NCI-H524 (cell line): ENCODE results near the gene SLC22A5.
"Not testable (repeated sequence)": the region's sequence is repeated elsewhere in the genome, so short reads cannot be mapped to it uniquely, and the experiment has no call there.

Experiments used
- DNase-seq, 2 experiments: peaks; one replicate each; lab custom pipeline; 2025; lab: John Stamatoyannopoulos, UW

SLC22A5 gene

GRCh38 chr5:132387640-132388117, 18.2 kb downstream of the SLC22A5 start:
- no peak for DNase-seq

GRCh38 chr5:132388244-132389050, 18.9 kb downstream of the SLC22A5 start:
- no peak for DNase-seq

- DNase-seq = no peak
Measured at GRCh38 chr5:132389051-132389331, 19.5 kb downstream of the SLC22A5 start.

GRCh38 chr5:132389585-132390286, 20.2 kb downstream of the SLC22A5 start:
- no peak for DNase-seq

GRCh38 chr5:132391247-132391646, 21.7 kb downstream of the SLC22A5 start:
- no peak for DNase-seq

GRCh38 chr5:132391870-132392269, 22.4 kb downstream of the SLC22A5 start:
- no peak for DNase-seq

- no peak for DNase-seq
Measured at GRCh38 chr5:132392411-132392810, 22.9 kb downstream of the SLC22A5 start.

- no peak for DNase-seq
Measured at GRCh38 chr5:132392978-132393825, 23.7 kb downstream of the SLC22A5 start.

- DNase-seq = no peak
Measured at GRCh38 chr5:132394667-132395259, 25.3 kb downstream of the SLC22A5 start.

GRCh38 chr5:132396589-132397031, 27.1 kb downstream of the SLC22A5 start:
- no peak for DNase-seq

GRCh38 chr5:132397224-132397623, 27.7 kb downstream of the SLC22A5 start:
- no peak for DNase-seq

GRCh38 chr5:132397936-132398675, 28.6 kb downstream of the SLC22A5 start:
- peak in 1 of 2 experiments; percentile 51 for DNase-seq

- not testable (repeated sequence) for DNase-seq
Measured at GRCh38 chr5:132404041-132404440, 34.5 kb downstream of the SLC22A5 start.

GRCh38 chr5:132405646-132406045, 36.1 kb downstream of the SLC22A5 start:
- no peak for DNase-seq

- no peak for DNase-seq
Measured at GRCh38 chr5:132406144-132406783, 36.8 kb downstream of the SLC22A5 start.

- DNase-seq = no peak
Measured at GRCh38 chr5:132407970-132408369, 38.5 kb downstream of the SLC22A5 start.

- no peak for DNase-seq
Measured at GRCh38 chr5:132408456-132408855, 38.9 kb downstream of the SLC22A5 start.

- DNase-seq = no peak
Measured at GRCh38 chr5:132408965-132409364, 39.5 kb downstream of the SLC22A5 start.

- DNase-seq = peak; percentile 41 to 62
Measured at GRCh38 chr5:132410451-132411303, 41.2 kb downstream of the SLC22A5 start.
